A549 (cell line): Measurements from ENCODE around the gene PDE8B. TPM values are rescaled to one million over a fixed set of nuclear protein-coding genes. Genes with fewer than 3 reads are reported as not detected.

ENCODE experiments used
- ATAC-seq, 2 experiments: fragments of 200-7000 bp in 1 of 2; fragments of >200 bp in 1 of 2; cut with Nextera tagmentation in 1 of 2; cut with Tn5 transposase in 1 of 2; 3 replicates each; pipeline versions ENCODE4 v1.8.0 to v1.9.1; 2018 to 2020; ENCODE audit warnings: mild to moderate bottlenecking in 1 of 2, moderate library complexity in 1 of 2
- CTCF ChIA-PET: fragments of 300-600 bp; sonication (Branson Sonifier 250); formaldehyde crosslinking; extraction: SDS; loops from one replicate; lab custom pipeline; 2021; ENCODE audit warnings: antibody characterized with exemption, inconsistent platforms; lab: Yijun Ruan, JAX
- POLR2A ChIA-PET: fragments of 350-600 bp; formaldehyde crosslinking; extraction: SDS; loops from one replicate; lab custom pipeline; 2021; ENCODE audit warnings: antibody characterized with exemption, inconsistent platforms; lab: Yijun Ruan, JAX
- DNase-seq, 2 experiments: peaks; one replicate each; pipeline versions ENCODE4 v3.0.0 to v3.0.0-alpha.2; 2011 to 2016; ENCODE audit warnings: low read depth in 1 of 2, low spot score in 1 of 2
- FAIRE-seq: peaks from 2 replicates; lab custom pipeline; 2011; peaks lifted over from hg19 to GRCh38; lab: Jason Lieb, UNC
- H3K27ac ChIP-seq, 2 experiments: fragments of >200 bp; sonication (Bioruptor Twin); formaldehyde crosslinking; 3 replicates each; pipeline ENCODE4 v1.5.1; 2016 to 2017
- H3K4me1 ChIP-seq: fragments of >200 bp; sonication (Bioruptor Twin); formaldehyde crosslinking; 3 replicates; pipeline ENCODE4 v1.6.1; 2016
- H3K4me2 ChIP-seq: fragments of >200 bp; sonication (Bioruptor Twin); formaldehyde crosslinking; 3 replicates; pipeline ENCODE4 v1.6.1; 2016
- H3K4me3 ChIP-seq: fragments of >200 bp; sonication (Bioruptor Twin); formaldehyde crosslinking; 3 replicates; pipeline ENCODE4 v1.5.1; 2016
- H3K9me3 ChIP-seq: fragments of >200 bp; sonication (Bioruptor Twin); formaldehyde crosslinking; 3 replicates; pipeline ENCODE4 v1.6.1; 2016
- CHD2 ChIP-seq: fragments of 150-350 bp; IDR thresholded peaks from 2 replicates; pipeline ENCODE4 v1.6.1; 2014; ENCODE audit warnings: low read length; ENCODE audit not compliant: partially characterized antibody
- EHMT2 ChIP-seq: fragments of 200-600 bp; sonication (generic); IDR thresholded peaks from 2 replicates; pipeline ENCODE4 v1.6.1; 2016; ENCODE audit warnings: antibody characterized with exemption, low read depth, mild to moderate bottlenecking, moderate library complexity
- ESRRA ChIP-seq: fragments of 150-350 bp; IDR thresholded peaks from 2 replicates; pipeline ENCODE4 v1.6.1; 2014; ENCODE audit warnings: mild to moderate bottlenecking, low read length, borderline replicate concordance
- FOSB ChIP-seq: fragments of 250-450 bp; sonication (Bioruptor Pico); IDR thresholded peaks from 2 replicates; pipeline ENCODE4 v1.5.0; 2020; ENCODE audit warnings: mild to moderate bottlenecking, moderate library complexity
- HDAC2 ChIP-seq: fragments of 200-600 bp; sonication (generic); IDR thresholded peaks from 2 replicates; pipeline ENCODE4 v1.6.1; 2016
- HOXA7 ChIP-seq: fragments of 250-450 bp; sonication (Bioruptor Pico); IDR thresholded peaks from 2 replicates; pipeline ENCODE4 v1.5.0; 2020; ENCODE audit warnings: mild to moderate bottlenecking, moderate library complexity
- KDM1A ChIP-seq: fragments of 200-600 bp; sonication (generic); IDR thresholded peaks from 2 replicates; pipeline ENCODE4 v1.6.1; 2016; ENCODE audit warnings: low read depth, mild to moderate bottlenecking
- KDM5A ChIP-seq: fragments of 200-600 bp; sonication (generic); IDR thresholded peaks from 2 replicates; pipeline ENCODE4 v1.6.1; 2016; ENCODE audit warnings: antibody characterized with exemption, mild to moderate bottlenecking
- MAFK ChIP-seq: fragments of 450-650 bp; IDR thresholded peaks from 2 replicates; pipeline ENCODE4 v1.6.1; 2014; ENCODE audit not compliant: partially characterized antibody
- RARB ChIP-seq: fragments of 250-450 bp; sonication (Bioruptor Pico); IDR thresholded peaks from 2 replicates; pipeline ENCODE4 v1.8.0; 2021; ENCODE audit warnings: mild to moderate bottlenecking, moderate library complexity
- TP53 ChIP-seq: fragments of 250-450 bp; sonication (Bioruptor Pico); IDR thresholded peaks from 2 replicates; pipeline ENCODE4 v1.5.0; 2021; ENCODE audit warnings: mild to moderate bottlenecking, moderate library complexity
- ZFP36 ChIP-seq: fragments of 450-650 bp; IDR thresholded peaks from 2 replicates; pipeline ENCODE4 v1.6.1; 2014; ENCODE audit warnings: borderline replicate concordance; ENCODE audit not compliant: partially characterized antibody
- ZNF302 ChIP-seq: fragments of 250-450 bp; sonication (Bioruptor Pico); IDR thresholded peaks from 2 replicates; pipeline ENCODE4 v1.9.0; 2021; ENCODE audit warnings: inconsistent platforms, mild to moderate bottlenecking, moderate library complexity
- WGBS: methylation state at CpG from one replicate; pipeline ENCODE4 v1.1.6; 2017; ENCODE audit errors: missing lambda C conversion rate; 5-methylcytosine and 5-hydroxymethylcytosine counted together
- polyA plus RNA-seq, 4 experiments: library from polyadenylated mRNA; depleted of rRNA in 3 of 4; stranded (reverse); fragments of >200 nt; fragmentation: RNase III in 1 of 4; extraction: RNeasy Plus Mini Kit Qiagen cat#74134 plus additional on column Dnase treatment in 1 of 4; gene quantifications; 2 replicates in 3 of 4; 3 replicates in 1 of 4; pipeline ENCODE4 v1.2.3, GENCODE V29; 2011 to 2017
- TF ChIP-seq, protein P1 (sequence below): fragments of 200-600 bp; sonication (generic); IDR thresholded peaks from 2 replicates; pipeline ENCODE4 v1.6.1; 2016; ENCODE audit warnings: antibody characterized with exemption, mild to moderate bottlenecking, moderate library complexity
- TF ChIP-seq, protein P2 (sequence below): fragments of 250-450 bp; sonication (Bioruptor Pico); IDR thresholded peaks from 2 replicates; pipeline ENCODE4 v1.5.0; 2021; ENCODE audit warnings: mild to moderate bottlenecking, moderate library complexity, borderline replicate concordance
- TF ChIP-seq, protein P3 (sequence below): fragments of 450-650 bp; IDR thresholded peaks from 2 replicates; pipeline ENCODE4 v1.6.1; 2014; ENCODE audit warnings: antibody characterized with exemption
- TF ChIP-seq, protein P4 (sequence below): fragments of 250-450 bp; sonication (Bioruptor Pico); IDR thresholded peaks from 2 replicates; pipeline ENCODE4 v1.5.0; 2020; ENCODE audit warnings: low read depth, mild to moderate bottlenecking, moderate library complexity
- TF ChIP-seq, protein P5 (sequence below): IDR thresholded peaks from 2 replicates; pipeline ENCODE4 v1.6.1; 2012

PDE8B gene
- polyA plus RNA-seq, 2 of the 4 experiments (the other 2 are of a cell fraction): 2.0 to 4.0 TPM

DNA sequence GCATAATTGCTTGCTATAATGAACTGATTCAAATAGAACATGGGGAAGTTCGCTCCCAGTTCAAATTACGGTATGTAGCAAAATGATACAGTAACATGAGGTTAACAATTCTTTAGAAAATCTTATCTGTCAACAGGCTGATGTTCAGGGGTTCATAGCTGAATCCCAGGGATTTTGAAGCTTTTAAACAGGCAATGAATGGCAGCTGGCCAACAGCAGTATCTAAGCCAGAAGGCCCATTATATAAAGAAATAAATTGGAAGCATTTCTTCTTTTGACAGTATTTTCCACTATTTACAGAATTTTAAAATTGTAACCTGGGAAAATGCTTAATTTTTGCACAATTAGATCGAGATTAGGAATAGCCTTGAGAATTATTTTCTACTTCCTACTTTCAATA lies 126.8 kb downstream of the PDE8B start:
- ChIA-PET CTCF (interaction anchor here (1.0 kb wide), 1 partner anchor 8 kb away, joined by 3 read pairs; no protein-coding TSS in a partner anchor), POLR2A (no interaction called here)
- no peak for DNase-seq
- ATAC-seq: no peak
- TF ChIP-seq ESRRA (no peak), TP53 (CRISPR knock-in tag) (no peak), ZNF302 (CRISPR knock-in tag) (no peak), KDM1A (no peak), FOSB (no peak), CHD2 (no peak), RARB (CRISPR knock-in tag) (no peak)
- TF ChIP-seq, protein P1, sequence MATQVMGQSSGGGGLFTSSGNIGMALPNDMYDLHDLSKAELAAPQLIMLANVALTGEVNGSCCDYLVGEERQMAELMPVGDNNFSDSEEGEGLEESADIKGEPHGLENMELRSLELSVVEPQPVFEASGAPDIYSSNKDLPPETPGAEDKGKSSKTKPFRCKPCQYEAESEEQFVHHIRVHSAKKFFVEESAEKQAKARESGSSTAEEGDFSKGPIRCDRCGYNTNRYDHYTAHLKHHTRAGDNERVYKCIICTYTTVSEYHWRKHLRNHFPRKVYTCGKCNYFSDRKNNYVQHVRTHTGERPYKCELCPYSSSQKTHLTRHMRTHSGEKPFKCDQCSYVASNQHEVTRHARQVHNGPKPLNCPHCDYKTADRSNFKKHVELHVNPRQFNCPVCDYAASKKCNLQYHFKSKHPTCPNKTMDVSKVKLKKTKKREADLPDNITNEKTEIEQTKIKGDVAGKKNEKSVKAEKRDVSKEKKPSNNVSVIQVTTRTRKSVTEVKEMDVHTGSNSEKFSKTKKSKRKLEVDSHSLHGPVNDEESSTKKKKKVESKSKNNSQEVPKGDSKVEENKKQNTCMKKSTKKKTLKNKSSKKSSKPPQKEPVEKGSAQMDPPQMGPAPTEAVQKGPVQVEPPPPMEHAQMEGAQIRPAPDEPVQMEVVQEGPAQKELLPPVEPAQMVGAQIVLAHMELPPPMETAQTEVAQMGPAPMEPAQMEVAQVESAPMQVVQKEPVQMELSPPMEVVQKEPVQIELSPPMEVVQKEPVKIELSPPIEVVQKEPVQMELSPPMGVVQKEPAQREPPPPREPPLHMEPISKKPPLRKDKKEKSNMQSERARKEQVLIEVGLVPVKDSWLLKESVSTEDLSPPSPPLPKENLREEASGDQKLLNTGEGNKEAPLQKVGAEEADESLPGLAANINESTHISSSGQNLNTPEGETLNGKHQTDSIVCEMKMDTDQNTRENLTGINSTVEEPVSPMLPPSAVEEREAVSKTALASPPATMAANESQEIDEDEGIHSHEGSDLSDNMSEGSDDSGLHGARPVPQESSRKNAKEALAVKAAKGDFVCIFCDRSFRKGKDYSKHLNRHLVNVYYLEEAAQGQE: no peak
- TF ChIP-seq, protein P2, sequence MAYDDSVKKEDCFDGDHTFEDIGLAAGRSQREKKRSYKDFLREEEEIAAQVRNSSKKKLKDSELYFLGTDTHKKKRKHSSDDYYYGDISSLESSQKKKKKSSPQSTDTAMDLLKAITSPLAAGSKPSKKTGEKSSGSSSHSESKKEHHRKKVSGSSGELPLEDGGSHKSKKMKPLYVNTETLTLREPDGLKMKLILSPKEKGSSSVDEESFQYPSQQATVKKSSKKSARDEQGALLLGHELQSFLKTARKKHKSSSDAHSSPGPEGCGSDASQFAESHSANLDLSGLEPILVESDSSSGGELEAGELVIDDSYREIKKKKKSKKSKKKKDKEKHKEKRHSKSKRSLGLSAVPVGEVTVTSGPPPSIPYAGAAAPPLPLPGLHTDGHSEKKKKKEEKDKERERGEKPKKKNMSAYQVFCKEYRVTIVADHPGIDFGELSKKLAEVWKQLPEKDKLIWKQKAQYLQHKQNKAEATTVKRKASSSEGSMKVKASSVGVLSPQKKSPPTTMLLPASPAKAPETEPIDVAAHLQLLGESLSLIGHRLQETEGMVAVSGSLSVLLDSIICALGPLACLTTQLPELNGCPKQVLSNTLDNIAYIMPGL (CRISPR knock-in tag): no peak
- TF ChIP-seq, protein P3, sequence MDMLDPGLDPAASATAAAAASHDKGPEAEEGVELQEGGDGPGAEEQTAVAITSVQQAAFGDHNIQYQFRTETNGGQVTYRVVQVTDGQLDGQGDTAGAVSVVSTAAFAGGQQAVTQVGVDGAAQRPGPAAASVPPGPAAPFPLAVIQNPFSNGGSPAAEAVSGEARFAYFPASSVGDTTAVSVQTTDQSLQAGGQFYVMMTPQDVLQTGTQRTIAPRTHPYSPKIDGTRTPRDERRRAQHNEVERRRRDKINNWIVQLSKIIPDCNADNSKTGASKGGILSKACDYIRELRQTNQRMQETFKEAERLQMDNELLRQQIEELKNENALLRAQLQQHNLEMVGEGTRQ: no peak
- TF ChIP-seq, protein P4, sequence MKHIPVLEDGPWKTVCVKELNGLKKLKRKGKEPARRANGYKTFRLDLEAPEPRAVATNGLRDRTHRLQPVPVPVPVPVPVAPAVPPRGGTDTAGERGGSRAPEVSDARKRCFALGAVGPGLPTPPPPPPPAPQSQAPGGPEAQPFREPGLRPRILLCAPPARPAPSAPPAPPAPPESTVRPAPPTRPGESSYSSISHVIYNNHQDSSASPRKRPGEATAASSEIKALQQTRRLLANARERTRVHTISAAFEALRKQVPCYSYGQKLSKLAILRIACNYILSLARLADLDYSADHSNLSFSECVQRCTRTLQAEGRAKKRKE: no peak
- FAIRE-seq: no peak
- no peaks in the 10 kb centered on the region for H3K4me1 ChIP-seq
- no peaks in the 10 kb centered on the region for H3K9me3 ChIP-seq
- 70% methylated on average over 3 of the region's 3 CpGs for WGBS
- H3K4me3 ChIP-seq: no peak overlapping the region
- no peak overlapping the region for H3K4me2 ChIP-seq
- no peak overlapping the region for H3K27ac ChIP-seq

DNA sequence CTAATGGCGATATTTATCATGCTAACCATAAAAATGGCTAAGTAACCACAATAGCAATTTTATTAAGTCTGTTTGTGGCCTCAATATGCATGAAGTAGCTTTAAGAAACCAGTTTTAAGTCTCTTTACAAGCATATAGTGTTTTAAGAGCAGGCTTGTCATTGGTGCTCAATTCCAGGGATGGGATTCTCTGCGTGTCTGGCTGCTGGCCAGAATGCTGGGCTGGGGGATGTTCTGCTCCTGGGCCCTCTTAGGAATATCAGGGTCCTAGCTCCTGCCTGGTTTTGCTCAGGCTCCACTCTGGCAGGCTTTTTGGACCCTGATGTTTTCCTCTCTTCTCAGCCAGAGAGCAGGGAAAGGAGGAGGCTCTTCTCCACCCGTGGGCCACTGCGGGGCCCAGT lies 127.2 kb downstream of the PDE8B start:
- H3K9me3 ChIP-seq: no peaks in the 10 kb centered on the region
- H3K4me1 ChIP-seq: no peaks in the 10 kb centered on the region
- DNase-seq: no peak
- H3K27ac ChIP-seq: no peak overlapping the region
- ChIA-PET CTCF (interaction anchor here (1.0 kb wide), 1 partner anchor 9 kb away, joined by 3 read pairs; no protein-coding TSS in a partner anchor), POLR2A (no interaction called here)
- H3K4me3 ChIP-seq: no peak overlapping the region
- FAIRE-seq: no peak
- WGBS: 80% methylated on average over 4 of the region's 4 CpGs
- ATAC-seq: no peak
- no peak overlapping the region for H3K4me2 ChIP-seq
- TF ChIP-seq ZFP36 (no peak), KDM5A (no peak), EHMT2 (no peak), MAFK (no peak), ESRRA (no peak), HOXA7 (no peak), FOSB (no peak), HDAC2 (no peak)
- TF ChIP-seq, protein P5, sequence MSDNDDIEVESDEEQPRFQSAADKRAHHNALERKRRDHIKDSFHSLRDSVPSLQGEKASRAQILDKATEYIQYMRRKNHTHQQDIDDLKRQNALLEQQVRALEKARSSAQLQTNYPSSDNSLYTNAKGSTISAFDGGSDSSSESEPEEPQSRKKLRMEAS: no peak
- TF ChIP-seq, protein P4: no peak
